ENCODE measurements around the gene PCSK4.
"Not testable (repeated sequence)": the region's sequence is repeated elsewhere in the genome, so short reads cannot be mapped to it uniquely, and the experiment has no call there.

PCSK4 gene

GRCh38 chr19:1452802-1453524, 37.2 kb downstream of the PCSK4 start:
- DNase-seq, result no peak

- no peak for DNase-seq
Observed at GRCh38 chr19:1451916-1452801, 38.0 kb downstream of the PCSK4 start.

GRCh38 chr19:1450735-1451731, 39.1 kb downstream of the PCSK4 start:
- no peak for DNase-seq

- peak; percentile 34 for DNase-seq
Observed at GRCh38 chr19:1449467-1450442, 40.4 kb downstream of the PCSK4 start, which contains the start of gene APC2. Gene APC2, plus strand, starts transcription at chr19:1450121. Its CDS starts 2,881 bp downstream, at chr19:1453002.

GRCh38 chr19:1447944-1448343, 42.2 kb downstream of the PCSK4 start:
- DNase-seq, result no peak

DNA sequence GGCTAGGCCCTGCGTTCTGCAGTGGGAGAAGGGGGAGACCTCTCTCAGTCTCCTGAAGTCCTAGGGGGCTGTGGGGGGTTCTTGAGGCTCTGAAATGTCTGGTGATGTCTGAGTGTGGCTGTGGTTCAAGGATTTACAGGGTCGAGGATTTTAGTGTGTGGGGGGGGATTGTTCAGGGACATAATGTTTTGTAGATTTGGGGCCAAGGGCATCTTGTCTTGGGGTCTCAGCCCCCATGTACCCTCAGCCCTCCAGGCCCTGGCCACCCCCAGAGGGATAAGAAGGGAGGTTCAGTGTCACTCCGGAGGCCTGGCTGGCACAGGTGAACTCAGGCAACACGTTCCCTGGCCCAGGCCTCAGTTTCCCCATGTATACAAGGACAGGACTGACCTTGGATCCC, 42.6 kb downstream of the PCSK4 start:
- DNase-seq, result no peak

GRCh38 chr19:1446713-1447481, 43.3 kb downstream of the PCSK4 start:
- DNase-seq, result no peak

DNA sequence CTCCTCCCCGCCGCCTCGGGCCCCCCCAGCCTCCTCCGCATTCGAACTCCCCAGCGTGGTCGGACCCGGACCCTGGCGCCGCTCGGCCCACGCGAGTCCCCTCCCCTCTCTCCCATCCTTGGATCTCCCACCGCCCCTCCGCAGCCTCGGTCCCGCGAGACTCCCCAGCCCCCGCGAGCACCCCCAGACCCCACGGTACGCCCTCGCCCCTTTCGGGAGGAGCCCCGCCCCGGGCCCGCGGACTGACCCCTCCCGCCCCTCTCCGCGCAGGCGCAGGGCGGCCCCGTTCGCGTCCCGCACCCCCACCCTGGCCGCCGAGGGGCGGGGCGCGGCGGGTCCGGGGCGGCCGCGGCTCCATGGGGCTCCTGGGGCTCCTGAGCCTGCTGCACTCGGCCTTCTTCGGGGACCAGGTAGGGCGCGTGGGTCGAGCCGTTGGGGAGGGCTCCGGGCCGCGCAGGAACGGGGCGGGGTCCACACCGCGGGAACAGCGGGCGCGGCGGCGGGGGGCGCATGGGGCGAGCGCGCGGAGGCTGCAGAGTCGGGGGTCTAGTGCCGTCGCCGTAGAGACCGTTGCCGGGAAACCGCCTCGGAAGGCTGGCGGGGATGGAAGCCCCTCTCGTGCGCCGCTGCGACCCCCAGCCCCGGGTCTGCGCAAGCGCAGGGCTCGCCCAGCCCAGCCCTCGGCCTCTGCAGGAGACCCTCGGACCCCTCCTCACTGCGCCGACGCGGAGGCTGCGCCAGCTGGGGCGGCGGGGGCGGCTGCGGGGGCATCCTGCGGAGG, 44.0 kb downstream of the PCSK4 start:
- peak; percentile 21 for DNase-seq

DNA sequence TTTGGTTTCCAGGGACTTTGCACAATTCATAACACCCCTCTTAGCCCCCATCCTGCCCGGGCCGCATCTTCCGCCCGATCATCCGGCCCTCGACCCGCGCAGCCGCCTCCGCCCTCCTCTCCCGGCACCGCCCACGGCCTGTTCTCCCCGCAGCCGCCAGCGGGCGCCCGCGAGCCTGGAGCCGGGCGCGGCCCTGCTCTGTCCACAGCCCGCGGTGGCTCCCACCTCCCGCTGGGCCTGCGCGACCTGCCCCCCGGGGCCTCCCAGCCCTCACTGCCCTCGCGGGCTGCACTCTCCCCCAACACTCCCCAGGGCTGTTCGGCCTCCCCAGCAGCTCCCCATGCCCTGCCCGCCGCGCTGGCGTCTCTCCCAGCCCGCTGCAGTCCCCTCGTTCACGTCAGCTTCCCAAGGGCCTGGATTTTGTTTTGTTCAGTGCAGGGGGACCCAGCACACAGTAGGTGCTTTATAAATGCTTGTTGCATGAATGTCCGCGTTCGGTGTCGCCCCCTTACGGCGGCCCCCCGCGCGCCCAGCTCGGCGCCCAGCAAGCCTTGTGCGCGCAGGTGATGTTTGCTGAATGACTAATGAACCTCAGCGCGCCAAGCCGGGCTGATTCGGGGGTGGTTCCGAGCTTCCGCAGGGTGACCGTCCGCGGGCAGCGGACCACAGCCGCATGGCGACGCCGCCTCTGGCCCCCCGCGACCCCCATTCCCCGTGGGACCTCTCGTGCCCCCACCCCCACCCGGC, 44.8 kb downstream of the PCSK4 start:
- peak; percentile 20 for DNase-seq

GRCh38 chr19:1441677-1442438, 48.3 kb downstream of the PCSK4 start:
- DNase-seq, result no peak

- no peak for DNase-seq
Observed at GRCh38 chr19:1441022-1441426, 49.1 kb downstream of the PCSK4 start.

- DNase-seq, result no peak
Observed at GRCh38 chr19:1440418-1440801, 49.7 kb downstream of the PCSK4 start.

DNA sequence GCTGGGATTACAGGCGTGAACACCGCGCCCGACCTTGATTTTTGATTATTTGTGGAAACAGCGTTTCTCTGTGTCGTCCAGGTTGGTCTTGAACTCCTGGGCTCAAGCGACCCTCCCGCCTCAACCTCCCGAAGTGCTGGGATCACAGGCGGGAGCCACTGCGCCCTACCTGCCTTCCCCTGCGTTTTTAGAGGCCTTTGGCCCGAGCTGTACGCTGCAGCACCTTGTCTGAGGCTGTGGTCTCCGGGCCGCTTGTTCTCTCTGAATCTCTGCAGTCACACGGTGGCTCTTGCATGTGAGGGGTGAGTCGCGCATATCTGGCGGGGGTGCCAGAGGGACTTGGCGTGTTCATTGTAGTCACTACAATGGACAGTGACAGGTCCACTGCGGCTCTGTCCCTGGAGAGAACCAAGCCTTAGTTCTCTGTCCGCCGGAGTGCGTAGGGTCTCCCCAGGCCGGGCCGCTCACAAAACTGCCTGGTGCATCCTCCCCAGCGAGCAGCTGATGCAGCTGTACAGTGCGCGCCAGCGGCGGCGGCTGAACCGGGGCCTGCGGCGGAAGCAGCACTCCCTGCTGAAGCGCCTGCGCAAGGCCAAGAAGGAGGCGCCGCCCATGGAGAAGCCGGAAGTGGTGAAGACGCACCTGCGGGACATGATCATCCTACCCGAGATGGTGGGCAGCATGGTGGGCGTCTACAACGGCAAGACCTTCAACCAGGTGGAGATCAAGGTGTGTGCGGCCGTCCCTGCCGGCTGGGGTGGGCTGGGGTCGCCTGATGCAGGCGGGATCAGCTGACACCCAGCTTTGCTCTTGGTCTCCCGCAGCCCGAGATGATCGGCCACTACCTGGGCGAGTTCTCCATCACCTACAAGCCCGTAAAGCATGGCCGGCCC, 50.4 kb downstream of the PCSK4 start:
- DNase-seq, result not testable (repeated sequence)

GRCh38 chr19:1438933-1439354, 51.2 kb downstream of the PCSK4 start:
- DNase-seq, result no peak

DNA sequence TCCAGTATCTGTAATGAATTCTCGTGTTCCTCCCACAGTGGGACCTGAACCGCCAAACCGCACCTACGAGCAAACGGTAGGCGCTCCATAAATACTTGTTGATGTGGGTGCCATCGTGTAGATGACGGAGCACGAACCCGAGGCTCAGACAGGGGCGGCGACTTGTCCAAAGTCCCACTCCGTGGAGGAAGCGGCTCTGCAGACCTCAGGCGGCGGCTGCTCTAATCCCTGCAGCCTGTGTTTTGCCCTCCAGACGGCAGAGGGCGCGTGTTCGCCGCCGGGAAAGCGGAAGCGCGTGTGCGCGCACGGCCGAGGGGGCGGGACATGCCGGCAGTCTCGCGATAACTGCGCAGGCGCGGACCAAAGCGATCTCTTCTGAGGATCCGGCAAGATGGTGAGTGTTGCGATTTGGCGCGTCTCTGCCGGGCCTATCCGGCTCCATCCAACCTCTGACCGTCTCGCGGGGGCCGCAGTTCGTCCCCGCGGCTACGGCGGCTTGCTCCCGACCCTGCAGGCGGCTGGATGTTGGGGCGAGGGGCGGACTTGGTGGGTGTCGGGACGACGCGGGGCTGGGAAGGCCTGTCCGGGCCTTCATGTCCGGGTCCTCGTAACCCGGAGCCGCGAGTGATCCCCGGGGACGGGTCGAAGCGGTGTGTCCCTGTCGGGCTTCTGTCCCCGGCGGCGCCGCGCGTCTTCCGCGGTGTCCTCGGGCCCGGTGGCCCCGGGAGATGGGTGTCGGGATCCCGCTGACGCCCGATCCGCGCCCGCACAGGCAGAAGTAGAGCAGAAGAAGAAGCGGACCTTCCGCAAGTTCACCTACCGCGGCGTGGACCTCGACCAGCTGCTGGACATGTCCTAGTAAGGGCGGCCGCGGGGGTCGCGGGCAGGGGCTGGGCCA, 51.9 kb downstream of the PCSK4 start, which contains the start of gene RPS15:
TSS of gene RPS15 (plus strand) at position 362 of the 898 bp plus-strand sequence. CDS start at position 392, 30 bp downstream.
- peak; percentile 83 for DNase-seq

- no peak for DNase-seq
Observed at GRCh38 chr19:1437609-1438008, 52.5 kb downstream of the PCSK4 start.

Data from NCI-H1694 treated with DMSO at 0.1 percent for 48 hours (cell line).